Measurements from ENCODE around the gene APOL6.
"Not testable (repeated sequence)": the region's sequence is repeated elsewhere in the genome, so short reads cannot be mapped to it uniquely, and the experiment has no call there.

GRCh38 chr22:35699852-35700251, 51.6 kb downstream of the APOL6 start:
- TF ChIP-seq POLR2A (IDR thresholded peaks at IDR 0.05): not testable (repeated sequence)
- TF ChIP-seq, protein P1, sequence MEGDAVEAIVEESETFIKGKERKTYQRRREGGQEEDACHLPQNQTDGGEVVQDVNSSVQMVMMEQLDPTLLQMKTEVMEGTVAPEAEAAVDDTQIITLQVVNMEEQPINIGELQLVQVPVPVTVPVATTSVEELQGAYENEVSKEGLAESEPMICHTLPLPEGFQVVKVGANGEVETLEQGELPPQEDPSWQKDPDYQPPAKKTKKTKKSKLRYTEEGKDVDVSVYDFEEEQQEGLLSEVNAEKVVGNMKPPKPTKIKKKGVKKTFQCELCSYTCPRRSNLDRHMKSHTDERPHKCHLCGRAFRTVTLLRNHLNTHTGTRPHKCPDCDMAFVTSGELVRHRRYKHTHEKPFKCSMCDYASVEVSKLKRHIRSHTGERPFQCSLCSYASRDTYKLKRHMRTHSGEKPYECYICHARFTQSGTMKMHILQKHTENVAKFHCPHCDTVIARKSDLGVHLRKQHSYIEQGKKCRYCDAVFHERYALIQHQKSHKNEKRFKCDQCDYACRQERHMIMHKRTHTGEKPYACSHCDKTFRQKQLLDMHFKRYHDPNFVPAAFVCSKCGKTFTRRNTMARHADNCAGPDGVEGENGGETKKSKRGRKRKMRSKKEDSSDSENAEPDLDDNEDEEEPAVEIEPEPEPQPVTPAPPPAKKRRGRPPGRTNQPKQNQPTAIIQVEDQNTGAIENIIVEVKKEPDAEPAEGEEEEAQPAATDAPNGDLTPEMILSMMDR (IDR thresholded peaks at IDR 0.05): not testable (repeated sequence)
